Naive thymus-derived CD8-positive, alpha-beta T cell (primary cell): ENCODE measurements around the gene WDPCP. TPM values are rescaled to one million over a fixed set of nuclear protein-coding genes. Genes with fewer than 3 reads are reported as not detected.
A peak's percentile ranks its signal among the peaks of the same experiment; 100 is the strongest.
"Not testable (repeated sequence)": the region's sequence is repeated elsewhere in the genome, so short reads cannot be mapped to it uniquely, and the experiment has no call there.

Experiments
- ATAC-seq, 2 donors: fragments of 150-1000 bp; cut with Tn5 transposase in 1 of 2; sonication (Bioruptor Pico), chemical (Tn5 transposase) in 1 of 2; 1 replicate in 1 of 2; 2 replicates in 1 of 2; pipeline ENCODE4 v1.10.0; 2021; ENCODE audit warnings: mild to moderate bottlenecking in 2 of 2, moderate library complexity in 2 of 2
- POLR2A ChIA-PET: fragments of 350-600 bp; sonication (Branson Sonifier 250); formaldehyde crosslinking; loops from one replicate; lab custom pipeline; 2021; ENCODE audit warnings: antibody characterized with exemption; lab: Charles Lee
- DNase-seq, 10 donors: peaks; one replicate each; pipeline versions ENCODE4 v3.0.0 to v3.0.0-alpha.2; 2020 to 2022
- H3K27ac Mint-ChIP-seq, 10 donors: one replicate each; pipeline ENCODE4 v1.8.0; 2020 to 2022; ENCODE audit warnings: mild to moderate bottlenecking in 10 of 10, mixed read lengths in 10 of 10, moderate library complexity in 4 of 10, inconsistent platforms in 1 of 10
- H3K27me3 Mint-ChIP-seq, 5 donors: one replicate each; pipeline ENCODE4 v1.8.0; 2021 to 2022; ENCODE audit warnings: mixed read lengths in 5 of 5
- H3K36me3 Mint-ChIP-seq, 3 donors: one replicate each; pipeline ENCODE4 v1.8.0; 2020 to 2022; ENCODE audit warnings: mixed read lengths in 3 of 3, mild to moderate bottlenecking in 2 of 3, inconsistent platforms in 1 of 3
- H3K4me1 Mint-ChIP-seq, 4 donors: one replicate each; pipeline ENCODE4 v1.8.0; 2021 to 2022; ENCODE audit warnings: mixed read lengths in 4 of 4
- H3K4me3 Mint-ChIP-seq, 10 donors: one replicate each; pipeline ENCODE4 v1.8.0; 2020 to 2022; ENCODE audit warnings: mild to moderate bottlenecking in 10 of 10, mixed read lengths in 10 of 10, moderate library complexity in 6 of 10, inconsistent platforms in 1 of 10
- H3K9me3 Mint-ChIP-seq, 9 donors: one replicate each; pipeline ENCODE4 v1.8.0; 2020 to 2022; ENCODE audit warnings: mixed read lengths in 9 of 9, mild to moderate bottlenecking in 3 of 9, inconsistent platforms in 1 of 9, moderate library complexity in 1 of 9
- polyA plus RNA-seq, 3 donors: library from polyadenylated mRNA; unstranded; fragments of 300-500 nt; fragmentation: Illumina TruSeq; gene quantifications; one replicate each; pipeline ENCODE4 v1.2.3, GENCODE V29; 2021
- total RNA-seq, 8 experiments: library from RNA in 2 of 8; stranded (reverse) in 2 of 8; gene quantifications; one replicate each; pipeline ENCODE4 v1.2.3 and lab custom pipeline; 2021 to 2026

Gene WDPCP
- total and polyA plus RNA-seq, 5 experiments from 2014 or later, result 3.5 to 14.7 (median 7.9) TPM

- Mint-ChIP-seq H3K27me3 (no peaks in the 10 kb centered on the region), H3K36me3 (peaks cover 8 to 29% (median 26%) of the 10 kb centered on the region in 3 donors), H3K4me3 (no peak overlapping the region), H3K27ac (no peak overlapping the region), H3K9me3 (no peaks in the 10 kb centered on the region), H3K4me1 (peaks cover 0 to 4% (median under 1%) of the 10 kb centered on the region in 4 donors)
- no peak for ATAC-seq
- POLR2A ChIA-PET, result no interaction called here
- no peak for DNase-seq
These were observed 103.4 kb downstream of the WDPCP start for GRCh38 chr2:63484901-63485300.

- no peak for ATAC-seq
- Mint-ChIP-seq H3K36me3 (peaks cover 8 to 32% (median 26%) of the 10 kb centered on the region in 3 donors), H3K4me3 (no peak overlapping the region), H3K9me3 (no peaks in the 10 kb centered on the region), H3K27me3 (no peaks in the 10 kb centered on the region), H3K27ac (no peak overlapping the region), H3K4me1 (peaks cover 0 to 4% (median under 1%) of the 10 kb centered on the region in 4 donors)
- DNase-seq, result no peak
- POLR2A ChIA-PET, result no interaction called here
These were observed 103.8 kb downstream of the WDPCP start for GRCh38 chr2:63484481-63484880.

GRCh38 chr2:63477686-63478085, 110.6 kb downstream of the WDPCP start:
- Mint-ChIP-seq H3K27me3 (no peaks in the 10 kb centered on the region), H3K27ac (no peak overlapping the region), H3K4me1 (peaks cover 0 to 2% (median 0%) of the 10 kb centered on the region in 4 donors), H3K9me3 (peaks cover 0 to 9% (median 0%) of the 10 kb centered on the region in 9 donors), H3K36me3 (peaks cover 18 to 48% (median 32%) of the 10 kb centered on the region in 3 donors), H3K4me3 (no peak overlapping the region)
- no peak for DNase-seq
- ATAC-seq, result no peak
- POLR2A ChIA-PET, result no interaction called here

GRCh38 chr2:63469313-63469712, 119.0 kb downstream of the WDPCP start:
- H3K27me3 Mint-ChIP-seq, H3K4me1 Mint-ChIP-seq, DNase-seq, H3K4me3 Mint-ChIP-seq, POLR2A ChIA-PET, ATAC-seq: not testable (repeated sequence)
- Mint-ChIP-seq H3K27ac (peak overlapping the region in 1 of 10 donors; percentile 43), H3K9me3 (peaks cover 0 to 20% (median 8%) of the 10 kb centered on the region in 9 donors), H3K36me3 (peaks cover 21 to 44% (median 32%) of the 10 kb centered on the region in 3 donors)

- DNase-seq (no peak), ATAC-seq (no peak)
- H3K4me3 Mint-ChIP-seq, result no peak overlapping the region
- POLR2A ChIA-PET, result no interaction called here
- H3K4me1 Mint-ChIP-seq, result no peaks in the 10 kb centered on the region
- H3K27ac Mint-ChIP-seq, result no peak overlapping the region
- no peaks in the 10 kb centered on the region for H3K27me3 Mint-ChIP-seq
- peaks cover 47 to 61% (median 52%) of the 10 kb centered on the region in 3 donors for H3K36me3 Mint-ChIP-seq
- peaks cover 0 to 46% (median 20%) of the 10 kb centered on the region in 9 donors for H3K9me3 Mint-ChIP-seq
These were observed 122.6 kb downstream of the WDPCP start for GRCh38 chr2:63465633-63466032.

GRCh38 chr2:63463142-63463541, 125.1 kb downstream of the WDPCP start:
- Mint-ChIP-seq H3K27me3 (no peaks in the 10 kb centered on the region), H3K27ac (no peak overlapping the region), H3K36me3 (peaks cover 50 to 67% (median 65%) of the 10 kb centered on the region in 3 donors), H3K4me1 (no peaks in the 10 kb centered on the region), H3K4me3 (no peak overlapping the region), H3K9me3 (peaks cover 0 to 56% (median 38%) of the 10 kb centered on the region in 9 donors)
- DNase-seq (no peak), ATAC-seq (no peak)
- POLR2A ChIA-PET, result no interaction called here

DNA sequence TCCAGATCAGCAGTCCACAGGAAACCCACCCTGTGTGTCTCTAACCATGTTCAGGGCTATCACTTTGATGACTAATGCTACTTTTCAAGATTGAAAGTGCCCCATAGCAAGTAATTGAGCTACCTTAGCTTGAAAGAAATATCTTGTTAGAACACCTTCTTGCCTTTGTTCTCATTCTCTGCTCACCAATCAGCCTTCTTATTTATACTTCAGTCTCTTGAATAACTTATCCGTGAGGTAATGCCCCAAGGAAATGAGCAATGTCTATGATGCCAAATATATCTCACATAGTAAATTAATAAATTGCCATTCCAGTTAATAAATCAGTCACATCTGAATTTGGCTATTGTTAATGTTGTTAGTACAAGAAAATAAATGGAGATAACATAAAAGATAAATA, 141.6 kb downstream of the WDPCP start:
- no peak overlapping the region for H3K27ac Mint-ChIP-seq
- ATAC-seq, result no peak
- H3K27me3 Mint-ChIP-seq, result no peaks in the 10 kb centered on the region
- H3K36me3 Mint-ChIP-seq, result peaks cover 13 to 41% (median 19%) of the 10 kb centered on the region in 3 donors
- H3K4me3 Mint-ChIP-seq, result no peak overlapping the region
- H3K9me3 Mint-ChIP-seq, result peaks cover 0 to 8% (median 4%) of the 10 kb centered on the region in 9 donors
- POLR2A ChIA-PET, result no interaction called here
- no peak for DNase-seq
- peaks cover 6 to 10% (median 8%) of the 10 kb centered on the region in 4 donors for H3K4me1 Mint-ChIP-seq

DNA sequence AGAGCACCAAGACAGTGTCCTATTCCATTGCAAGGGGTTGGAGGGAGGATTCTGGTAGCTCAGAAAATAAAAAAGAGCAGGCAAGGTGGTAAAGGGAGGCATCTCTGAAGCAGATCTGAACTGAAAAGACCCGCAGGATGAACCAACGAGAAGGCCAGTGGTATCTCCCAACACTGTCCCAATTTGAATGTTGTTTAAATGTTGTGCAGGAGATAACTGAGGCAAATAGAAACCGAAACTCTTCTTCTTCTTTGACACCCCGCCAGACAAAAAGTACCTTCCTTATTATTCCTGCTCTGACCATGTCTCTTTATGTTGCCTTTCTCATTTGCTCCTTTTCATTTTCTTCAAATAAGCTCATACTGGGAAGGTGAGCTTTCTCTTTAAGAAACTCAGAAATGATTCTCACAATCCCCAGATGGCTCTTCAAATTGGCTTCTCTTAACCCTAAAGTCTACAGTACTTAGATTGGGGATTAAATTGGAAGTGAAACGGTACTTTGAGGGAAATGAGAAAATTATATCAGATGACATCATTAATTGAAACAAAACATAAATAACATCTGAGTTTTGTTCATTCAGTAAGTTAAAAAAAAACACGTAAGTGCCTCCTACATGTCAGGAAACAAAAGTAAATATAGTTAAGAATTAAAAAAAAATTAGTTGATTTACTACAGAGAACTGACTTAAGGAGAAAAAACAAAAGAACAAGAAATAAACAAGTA, 143.6 kb downstream of the WDPCP start:
- Mint-ChIP-seq H3K4me3 (peak overlapping the region in 2 of 10 donors; percentile 13 to 51), H3K9me3 (peaks cover 0 to 4% (median 0%) of the 10 kb centered on the region in 9 donors)
- POLR2A ChIA-PET, result no interaction called here

GRCh38 chr2:63440612-63441011, 147.7 kb downstream of the WDPCP start:
- ATAC-seq (no peak), DNase-seq (no peak)
- Mint-ChIP-seq H3K36me3 (peaks cover 0 to 15% (median 12%) of the 10 kb centered on the region in 3 donors), H3K27me3 (no peaks in the 10 kb centered on the region), H3K4me1 (no peaks in the 10 kb centered on the region), H3K9me3 (no peaks in the 10 kb centered on the region), H3K27ac (no peak overlapping the region), H3K4me3 (no peak overlapping the region)
- POLR2A ChIA-PET, result no interaction called here

More for the DNA sequence above, 143.6 kb downstream of the WDPCP start:
- H3K36me3 Mint-ChIP-seq, result peaks cover 4 to 29% (median 11%) of the 10 kb centered on the region in 3 donors
- no peaks in the 10 kb centered on the region for H3K27me3 Mint-ChIP-seq
- no peak overlapping the region for H3K27ac Mint-ChIP-seq
- DNase-seq (no peak), ATAC-seq (no peak)
- no peaks in the 10 kb centered on the region for H3K4me1 Mint-ChIP-seq

- no peak overlapping the region for H3K4me3 Mint-ChIP-seq
- no peak overlapping the region for H3K27ac Mint-ChIP-seq
- no peaks in the 10 kb centered on the region for H3K9me3 Mint-ChIP-seq
- peaks cover 4 to 21% (median 18%) of the 10 kb centered on the region in 3 donors for H3K36me3 Mint-ChIP-seq
- ATAC-seq, result no peak
- POLR2A ChIA-PET, result no interaction called here
- H3K4me1 Mint-ChIP-seq, result no peaks in the 10 kb centered on the region
- DNase-seq, result no peak
- no peaks in the 10 kb centered on the region for H3K27me3 Mint-ChIP-seq
These were observed 150.1 kb downstream of the WDPCP start for GRCh38 chr2:63438181-63438580.

GRCh38 chr2:63436488-63436887, 151.8 kb downstream of the WDPCP start:
- ATAC-seq (no peak), DNase-seq (no peak)
- H3K27me3 Mint-ChIP-seq, result no peaks in the 10 kb centered on the region
- no peaks in the 10 kb centered on the region for H3K4me1 Mint-ChIP-seq
- H3K36me3 Mint-ChIP-seq, result peaks cover 4 to 24% (median 21%) of the 10 kb centered on the region in 3 donors
- POLR2A ChIA-PET, result no interaction called here
- H3K4me3 Mint-ChIP-seq, result no peak overlapping the region
- H3K27ac Mint-ChIP-seq, result no peak overlapping the region
- H3K9me3 Mint-ChIP-seq, result no peaks in the 10 kb centered on the region

GRCh38 chr2:63435070-63435469, 153.2 kb downstream of the WDPCP start:
- Mint-ChIP-seq H3K36me3 (peaks cover 4 to 32% (median 24%) of the 10 kb centered on the region in 3 donors), H3K4me1 (no peaks in the 10 kb centered on the region), H3K27me3 (no peaks in the 10 kb centered on the region), H3K4me3 (no peak overlapping the region), H3K27ac (no peak overlapping the region), H3K9me3 (peaks cover 0 to under 1% (median 0%) of the 10 kb centered on the region in 9 donors)
- POLR2A ChIA-PET, result no interaction called here
- DNase-seq, result no peak
- no peak for ATAC-seq
